Measurements from ENCODE around the gene CD3D.

CD3D gene

GRCh38 chr11:118353084-118353710, 10.7 kb upstream of the CD3D start:
- no peak overlapping the region for H3K27ac ChIP-seq
- TF ChIP-seq, protein P1, sequence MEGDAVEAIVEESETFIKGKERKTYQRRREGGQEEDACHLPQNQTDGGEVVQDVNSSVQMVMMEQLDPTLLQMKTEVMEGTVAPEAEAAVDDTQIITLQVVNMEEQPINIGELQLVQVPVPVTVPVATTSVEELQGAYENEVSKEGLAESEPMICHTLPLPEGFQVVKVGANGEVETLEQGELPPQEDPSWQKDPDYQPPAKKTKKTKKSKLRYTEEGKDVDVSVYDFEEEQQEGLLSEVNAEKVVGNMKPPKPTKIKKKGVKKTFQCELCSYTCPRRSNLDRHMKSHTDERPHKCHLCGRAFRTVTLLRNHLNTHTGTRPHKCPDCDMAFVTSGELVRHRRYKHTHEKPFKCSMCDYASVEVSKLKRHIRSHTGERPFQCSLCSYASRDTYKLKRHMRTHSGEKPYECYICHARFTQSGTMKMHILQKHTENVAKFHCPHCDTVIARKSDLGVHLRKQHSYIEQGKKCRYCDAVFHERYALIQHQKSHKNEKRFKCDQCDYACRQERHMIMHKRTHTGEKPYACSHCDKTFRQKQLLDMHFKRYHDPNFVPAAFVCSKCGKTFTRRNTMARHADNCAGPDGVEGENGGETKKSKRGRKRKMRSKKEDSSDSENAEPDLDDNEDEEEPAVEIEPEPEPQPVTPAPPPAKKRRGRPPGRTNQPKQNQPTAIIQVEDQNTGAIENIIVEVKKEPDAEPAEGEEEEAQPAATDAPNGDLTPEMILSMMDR (conservative IDR thresholded peaks at IDR 0.05) = peak; percentile 80
- TF ChIP-seq ZFX (IDR thresholded peaks at IDR 0.05) = no peak

- TF ChIP-seq, protein P1 (conservative IDR thresholded peaks at IDR 0.05) = no peak
- no peak for TF ChIP-seq ZFX (IDR thresholded peaks at IDR 0.05)
Measured at GRCh38 chr11:118349475-118349874, 7.0 kb upstream of the CD3D start.

DNA sequence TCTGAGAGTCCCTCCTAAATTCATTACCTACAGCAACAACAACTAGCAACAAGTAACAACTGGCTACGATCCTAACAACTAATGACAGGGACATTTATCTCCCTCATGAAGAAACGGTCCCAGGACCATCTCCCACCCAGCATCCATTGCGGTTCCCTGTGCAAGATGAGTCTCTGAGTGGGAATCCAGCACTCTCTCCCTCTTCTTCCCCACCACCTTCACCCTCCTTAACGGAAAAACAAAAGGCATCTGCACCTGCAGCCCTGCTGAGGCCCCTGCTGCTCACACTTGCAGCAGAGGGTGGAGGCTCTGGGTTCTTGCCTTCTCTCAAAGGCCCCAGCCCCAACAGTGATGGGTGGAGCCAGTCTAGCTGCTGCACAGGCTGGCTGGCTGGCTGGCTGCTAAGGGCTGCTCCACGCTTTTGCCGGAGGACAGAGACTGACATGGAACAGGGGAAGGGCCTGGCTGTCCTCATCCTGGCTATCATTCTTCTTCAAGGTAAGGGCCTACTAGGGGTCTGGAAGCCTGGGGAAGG, 1.5 kb upstream of the CD3D start, which contains the start of gene CD3G:
CD3G (plus strand) TSS at position 364 of the 535 bp plus-strand sequence; CDS start at position 444, 80 bp downstream.
- no peak within 1 kb of the TSS for H3K27ac ChIP-seq
- TF ChIP-seq ZFX (IDR thresholded peaks at IDR 0.05) = no peak
- TF ChIP-seq, protein P1 (conservative IDR thresholded peaks at IDR 0.05) = no peak

More at GRCh38 chr11:118349475-118349874, 7.0 kb upstream of the CD3D start:
- H3K27ac ChIP-seq = no peak overlapping the region

- H3K27ac ChIP-seq = no peak overlapping the region
- no peak for TF ChIP-seq ZFX (IDR thresholded peaks at IDR 0.05)
- TF ChIP-seq, protein P1 (conservative IDR thresholded peaks at IDR 0.05) = no peak
Measured at GRCh38 chr11:118343248-118343647, 743 bp upstream of the CD3D start.

DNA sequence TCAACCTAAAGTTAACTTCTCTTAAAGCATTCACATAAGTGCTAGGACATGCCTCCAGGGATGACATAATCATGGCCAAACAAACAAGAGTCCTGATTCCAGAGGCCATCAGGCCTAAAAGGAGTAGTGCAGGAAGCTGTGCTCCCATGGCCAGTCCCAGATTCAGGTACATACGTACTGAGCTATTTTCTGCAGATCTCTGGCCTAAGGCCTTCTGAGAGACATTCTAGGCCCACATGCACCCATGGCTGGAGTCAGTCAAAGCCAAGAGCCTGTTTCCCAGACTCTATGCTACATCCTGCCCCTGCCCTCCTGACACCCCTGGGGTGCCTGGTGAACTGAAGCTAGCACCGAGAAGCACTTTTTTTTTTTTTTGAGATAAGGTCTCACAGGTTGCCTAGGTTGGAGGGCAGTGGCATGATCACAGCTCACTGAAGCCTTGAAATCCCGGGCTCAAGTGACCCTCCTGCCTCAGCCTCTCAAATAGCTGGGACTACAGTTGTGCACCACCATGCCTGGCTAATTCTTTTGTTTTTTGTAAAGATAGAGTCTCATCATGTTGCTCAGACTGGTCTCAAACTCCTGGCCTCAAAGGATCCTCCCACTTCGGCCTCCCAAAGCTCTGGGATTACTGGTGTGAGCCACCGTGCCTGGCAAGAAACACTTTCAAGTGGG, 553 bp downstream of the CD3D start:
- H3K27ac ChIP-seq = no peak overlapping the region
- TF ChIP-seq, protein P1 (conservative IDR thresholded peaks at IDR 0.05) = no peak
- TF ChIP-seq ZFX (IDR thresholded peaks at IDR 0.05) = no peak

DNA sequence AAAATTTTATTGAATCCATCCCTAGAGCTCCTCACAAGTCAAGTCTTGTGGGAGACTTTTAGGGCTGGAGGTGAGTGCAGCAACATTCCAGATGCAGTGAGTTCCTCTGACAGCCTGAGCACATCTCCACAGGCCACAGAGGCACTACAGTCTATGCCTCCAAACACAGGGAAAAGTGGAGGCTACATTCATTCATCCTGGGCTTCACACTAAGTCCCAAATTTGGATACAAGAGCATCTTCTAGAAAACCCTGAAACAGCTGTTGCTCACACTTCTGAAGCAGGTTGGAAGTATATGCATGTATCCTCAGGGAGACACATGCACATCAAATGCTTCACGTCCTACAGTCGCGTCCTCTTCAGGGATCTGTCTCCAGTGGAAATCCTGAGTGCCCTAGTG, 1.2 kb downstream of the CD3D start:
- H3K27ac ChIP-seq = no peak overlapping the region
- TF ChIP-seq, protein P1 (conservative IDR thresholded peaks at IDR 0.05) = no peak
- no peak for TF ChIP-seq ZFX (IDR thresholded peaks at IDR 0.05)

DNA sequence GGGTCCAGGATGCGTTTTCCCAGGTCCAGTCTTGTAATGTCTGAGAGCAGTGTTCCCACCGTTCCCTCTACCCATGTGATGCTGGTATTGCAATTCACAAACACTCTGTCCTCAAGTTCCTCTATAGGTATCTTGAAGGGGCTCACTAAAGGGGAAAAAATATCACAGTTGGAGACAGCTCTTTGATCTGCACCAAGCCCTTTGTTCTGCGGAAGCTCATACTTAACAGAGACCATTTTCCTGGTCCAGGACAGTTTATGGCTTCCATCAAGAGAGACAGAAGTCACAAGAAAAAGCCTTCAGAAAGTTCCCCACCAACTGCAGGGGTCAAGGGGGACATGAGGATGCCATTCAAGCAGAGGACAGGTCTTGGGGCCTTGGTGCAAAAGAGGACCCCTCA, 2.1 kb downstream of the CD3D start:
- TF ChIP-seq, protein P1 (conservative IDR thresholded peaks at IDR 0.05) = no peak
- TF ChIP-seq ZFX (IDR thresholded peaks at IDR 0.05) = no peak
- H3K27ac ChIP-seq = no peak overlapping the region
